GM20431 (cell line): ENCODE measurements around the gene UGGT2.
"Not testable (repeated sequence)": the region's sequence is repeated elsewhere in the genome, so short reads cannot be mapped to it uniquely, and the experiment has no call there.

Experiments
- in situ Hi-C: fragments of 300-500 bp; cut with MseI, MboI; formaldehyde crosslinking; loops from one replicate; pipeline ENCODE4 v1.15.0; 2020; ENCODE audit warnings: low sequenced_read_pairs; ENCODE audit not compliant: unreplicated experiment

UGGT2 gene

GRCh38 chr13:96051491-96051890 lies 1.7 kb downstream of the UGGT2 start:
- in situ Hi-C loops, result not testable (repeated sequence)

GRCh38 chr13:96050955-96051354 lies 2.2 kb downstream of the UGGT2 start:
- in situ Hi-C loops, result not testable (repeated sequence)

GRCh38 chr13:96046449-96047126 lies 6.6 kb downstream of the UGGT2 start:
- in situ Hi-C loops, result not testable (repeated sequence)

- in situ Hi-C loops, result no loop called here
Observed at GRCh38 chr13:96044238-96044637, 9.0 kb downstream of the UGGT2 start.

GRCh38 chr13:96041326-96042110 lies 11.7 kb downstream of the UGGT2 start:
- in situ Hi-C loops, result no loop called here

- in situ Hi-C loops, result no loop called here
Observed at GRCh38 chr13:96036515-96036914, 16.7 kb downstream of the UGGT2 start.

- in situ Hi-C loops, result no loop called here
Observed at GRCh38 chr13:96034662-96035061, 18.5 kb downstream of the UGGT2 start.

- in situ Hi-C loops, result no loop called here
Observed at GRCh38 chr13:96033220-96034015, 19.8 kb downstream of the UGGT2 start.

GRCh38 chr13:96032717-96033116 lies 20.5 kb downstream of the UGGT2 start:
- in situ Hi-C loops, result no loop called here

- in situ Hi-C loops, result no loop called here
Observed at GRCh38 chr13:96029002-96029401, 24.2 kb downstream of the UGGT2 start.

GRCh38 chr13:96027496-96027895 lies 25.7 kb downstream of the UGGT2 start:
- in situ Hi-C loops, result no loop called here

- in situ Hi-C loops, result no loop called here
Observed at GRCh38 chr13:96025283-96025682, 27.9 kb downstream of the UGGT2 start.

- in situ Hi-C loops, result no loop called here
Observed at GRCh38 chr13:96020931-96021330, 32.3 kb downstream of the UGGT2 start.

GRCh38 chr13:96020155-96020575 lies 33.0 kb downstream of the UGGT2 start:
- in situ Hi-C loops, result no loop called here

GRCh38 chr13:96018135-96018534 lies 35.1 kb downstream of the UGGT2 start:
- in situ Hi-C loops, result no loop called here

GRCh38 chr13:96011291-96011872 lies 41.8 kb downstream of the UGGT2 start:
- in situ Hi-C loops, result no loop called here

- in situ Hi-C loops, result no loop called here
Observed at GRCh38 chr13:96003304-96003703, 49.9 kb downstream of the UGGT2 start.

- in situ Hi-C loops, result no loop called here
Observed at GRCh38 chr13:96002322-96003131, 50.7 kb downstream of the UGGT2 start.

- in situ Hi-C loops, result no loop called here
Observed at GRCh38 chr13:96000069-96000468, 53.1 kb downstream of the UGGT2 start.

- in situ Hi-C loops, result no loop called here
Observed at GRCh38 chr13:95987841-95988240, 65.4 kb downstream of the UGGT2 start.
